Stimulated activated CD8-positive, alpha-beta memory T cell treated with anti-CD3 and anti-CD28 coated beads, Interleukin-7, amount 100 ng/mL, for 48 hours (primary cell): ENCODE results near the gene AAGAB.
"Not testable (repeated sequence)": the region's sequence is repeated elsewhere in the genome, so short reads cannot be mapped to it uniquely, and the experiment has no call there.

Experiments
- DNase-seq, 2 donors: peaks; one replicate each; pipeline ENCODE4 v3.0.0-alpha.2; 2020; ENCODE audit warnings: low read depth in 1 of 2; ENCODE audit errors: extremely low read depth in 1 of 2

The AAGAB gene

GRCh38 chr15:67254238-67255175, at the start of gene AAGAB, which contains the start of gene IQCH:
Gene AAGAB, minus strand, starts transcription at chr15:67254661. Its CDS starts 30 bp downstream, at chr15:67254631.
Gene IQCH, plus strand, starts transcription at chr15:67254786. Its CDS starts 111 bp downstream, at chr15:67254897.
- peak; percentile 95 to 98 for DNase-seq

DNA sequence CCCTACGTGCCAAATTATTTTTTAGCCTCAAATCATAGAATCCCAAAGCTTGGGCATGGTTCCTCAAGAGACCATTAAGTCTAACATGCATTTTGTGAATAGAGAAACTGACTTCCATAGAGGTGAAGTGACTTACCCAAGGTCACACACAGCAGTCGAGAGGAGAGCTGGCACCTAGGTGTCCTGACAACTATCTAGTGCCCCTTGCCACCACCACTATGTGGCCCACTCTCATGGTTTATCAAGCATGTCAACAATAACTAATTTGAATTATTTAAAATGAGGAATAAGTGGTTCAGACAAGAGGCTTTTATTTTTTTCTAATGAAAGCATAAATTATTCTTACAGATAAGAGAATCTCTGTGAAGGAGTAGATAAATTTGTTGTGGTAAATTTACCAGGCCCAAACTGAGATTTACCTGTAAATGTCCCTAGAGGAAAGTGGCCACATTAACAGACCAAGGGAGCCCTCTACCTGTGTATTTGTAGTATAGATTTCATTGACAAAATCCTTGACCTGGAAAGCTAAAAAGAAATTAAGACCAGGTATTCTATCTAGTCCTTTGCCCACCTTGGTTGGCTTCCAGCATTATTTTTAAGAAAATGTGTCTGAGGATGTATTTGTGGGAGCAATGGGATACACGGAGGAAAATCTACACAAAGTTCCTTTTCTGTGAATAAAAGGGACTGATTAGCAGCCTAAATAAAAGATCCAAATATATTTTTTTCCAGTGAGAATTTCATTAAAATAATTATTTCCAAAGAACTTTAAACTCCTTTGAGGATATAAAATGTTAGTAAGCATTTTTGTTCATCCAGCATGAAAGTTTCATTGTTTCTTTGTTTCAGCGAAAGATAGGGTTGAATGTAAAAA, 49.3 kb upstream of the AAGAB start:
- DNase-seq: no peak

- no peak for DNase-seq
These were observed 46.0 kb upstream of the AAGAB start for GRCh38 chr15:67300266-67301025.

GRCh38 chr15:67296684-67297083, 42.2 kb upstream of the AAGAB start:
- DNase-seq: no peak

GRCh38 chr15:67296188-67296587, 41.7 kb upstream of the AAGAB start:
- no peak for DNase-seq

GRCh38 chr15:67290319-67290718, 35.9 kb upstream of the AAGAB start:
- no peak for DNase-seq

DNA sequence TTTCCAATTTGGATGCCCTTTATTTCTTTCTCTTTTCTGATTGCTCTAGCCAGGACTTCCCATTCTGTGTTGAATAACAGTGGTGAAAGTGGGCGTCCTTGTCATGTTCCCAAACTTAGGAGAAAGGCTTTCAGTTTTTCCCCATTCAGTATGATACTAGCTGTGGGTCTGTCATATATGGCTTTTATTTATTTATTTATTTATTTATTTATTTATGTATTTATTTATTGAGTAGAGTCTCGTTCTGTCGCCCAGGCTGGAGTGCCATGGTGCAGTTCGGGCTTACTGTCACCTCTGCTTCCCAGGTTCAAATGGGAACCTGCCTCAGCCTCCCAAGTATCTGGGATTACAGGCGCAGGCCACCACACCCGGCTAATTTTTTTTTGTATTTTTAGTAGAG, 31.9 kb upstream of the AAGAB start:
- not testable (repeated sequence) for DNase-seq

DNA sequence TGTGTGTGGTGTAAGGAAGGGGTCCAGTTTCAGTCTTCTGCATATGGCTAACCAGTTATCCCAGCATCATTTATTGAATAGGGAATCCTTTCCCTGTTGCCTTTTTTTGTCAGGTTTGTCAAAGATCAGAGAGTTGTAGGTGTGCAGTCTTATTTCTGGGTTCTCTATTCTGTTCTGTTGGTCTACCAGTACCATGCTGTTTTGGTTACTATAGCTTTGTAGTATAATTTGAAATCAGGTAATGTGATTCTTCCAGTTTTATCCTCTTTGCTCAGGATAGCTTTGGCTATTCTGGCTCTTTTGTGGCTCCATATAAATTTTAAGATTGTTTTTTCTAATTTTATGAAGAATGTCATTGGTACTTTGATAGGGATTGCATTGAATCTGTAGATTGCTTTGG, 31.2 kb upstream of the AAGAB start:
- DNase-seq: not testable (repeated sequence)

- DNase-seq: no peak
These were observed 27.3 kb upstream of the AAGAB start for GRCh38 chr15:67281714-67282113.

GRCh38 chr15:67280217-67280616, 25.8 kb upstream of the AAGAB start:
- no peak for DNase-seq

DNA sequence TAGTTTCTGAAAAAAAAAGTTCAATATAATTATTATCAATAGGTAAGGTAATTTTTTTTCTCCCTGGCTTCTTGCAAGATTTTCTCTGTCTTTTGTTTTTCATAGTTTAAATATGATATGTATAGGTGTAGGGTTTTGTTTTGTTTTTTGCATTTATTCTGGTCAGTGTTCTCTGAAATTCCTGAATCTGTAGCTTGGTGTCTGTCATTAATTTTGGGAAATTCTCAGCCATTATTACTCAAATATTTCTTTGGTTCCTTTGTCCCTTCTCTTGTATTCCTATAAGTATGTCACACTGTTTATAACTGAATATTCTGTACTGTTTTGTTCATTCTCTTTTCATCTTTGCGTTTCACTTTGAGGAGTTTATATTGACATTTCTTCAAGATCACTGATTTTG, 22.2 kb upstream of the AAGAB start:
- no peak for DNase-seq

GRCh38 chr15:67274236-67274635, 19.8 kb upstream of the AAGAB start:
- DNase-seq: no peak

DNA sequence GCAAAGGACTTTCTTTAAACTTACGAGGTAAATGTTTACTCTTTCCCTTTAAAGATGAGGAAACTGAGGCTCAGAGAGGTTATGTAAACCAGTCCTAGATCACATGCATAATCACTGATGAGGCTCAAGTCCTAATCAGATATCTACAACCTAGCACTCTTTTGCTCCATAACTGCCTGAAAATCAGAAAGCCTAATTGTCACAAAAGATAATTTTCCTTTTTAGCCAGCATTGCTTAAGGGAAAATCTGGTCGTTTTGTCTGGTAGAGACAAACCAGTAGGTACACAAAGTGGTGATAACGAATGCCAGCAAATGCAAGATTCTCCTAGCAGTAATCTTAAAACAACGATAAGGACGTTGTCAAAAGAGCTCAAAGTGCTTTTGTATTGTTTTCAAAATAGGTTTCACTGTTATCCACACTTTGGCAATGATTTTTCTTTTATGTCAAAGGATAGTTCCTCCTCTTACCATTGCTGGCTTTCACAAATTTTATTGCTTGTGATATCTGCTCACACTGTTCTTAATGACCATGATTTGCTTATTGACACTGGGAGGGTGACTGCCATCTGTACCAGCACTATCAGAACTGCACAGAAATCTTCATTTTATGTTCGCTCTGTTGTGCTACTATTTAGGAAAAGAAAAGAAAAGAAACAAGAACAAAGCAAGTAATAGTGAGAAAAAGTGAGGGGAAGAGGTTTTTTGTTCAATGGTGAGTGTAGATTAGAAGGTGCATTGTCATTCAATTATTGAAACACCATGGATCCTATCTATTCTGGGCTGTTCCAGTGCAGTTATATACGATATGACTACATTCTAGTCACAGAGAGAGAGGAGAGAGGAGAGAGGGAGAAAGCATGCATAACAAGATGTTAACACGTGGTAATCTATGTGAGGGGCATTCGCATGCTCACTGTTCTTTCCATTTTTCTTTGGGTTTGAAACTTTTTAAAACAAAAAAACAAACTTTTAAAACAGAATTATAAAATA, 13.8 kb upstream of the AAGAB start:
- no peak for DNase-seq

DNA sequence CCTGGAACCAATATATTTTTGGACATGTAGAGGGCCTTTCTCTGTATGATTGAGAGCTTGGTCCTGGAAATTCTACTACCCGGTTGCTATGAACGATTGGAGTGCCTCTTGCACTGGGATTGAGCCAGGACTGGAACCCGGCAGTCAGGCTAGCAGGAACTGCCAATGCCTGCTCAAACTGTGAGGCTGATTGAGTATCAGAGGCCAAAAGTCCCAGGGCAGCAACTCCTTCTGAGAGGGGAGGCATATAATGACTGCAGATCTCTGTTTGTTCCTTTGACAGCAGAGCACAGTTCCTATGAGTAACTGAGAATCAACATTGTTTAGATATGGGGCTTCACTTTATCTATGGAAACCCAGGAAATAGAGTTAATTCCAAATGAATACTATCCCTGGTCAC, 13.0 kb upstream of the AAGAB start:
- no peak for DNase-seq

GRCh38 chr15:67266870-67267269, 12.4 kb upstream of the AAGAB start:
- DNase-seq: no peak

DNA sequence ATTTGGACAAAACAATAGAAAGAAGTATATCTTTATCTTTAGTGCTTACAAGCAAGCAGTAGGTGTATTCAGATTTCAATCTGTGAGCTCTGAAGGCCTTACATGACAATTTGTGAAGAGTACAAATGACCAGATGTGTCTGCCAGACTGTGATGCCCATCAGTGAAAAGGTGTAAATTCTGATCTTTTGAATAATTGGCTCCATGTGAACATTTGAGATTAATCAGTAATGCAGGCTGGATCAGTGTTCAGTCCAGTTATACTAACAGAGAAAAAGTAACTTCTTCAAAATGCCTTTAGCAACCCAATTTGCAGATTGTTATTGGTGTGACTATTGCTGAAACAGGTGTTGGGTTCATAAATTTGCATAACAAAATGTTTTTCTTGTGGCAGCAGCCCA, 5.3 kb upstream of the AAGAB start:
- no peak for DNase-seq

- no peak for DNase-seq
These were observed 4.9 kb upstream of the AAGAB start for GRCh38 chr15:67259379-67259778.

- not testable (repeated sequence) for DNase-seq
These were observed 4.0 kb upstream of the AAGAB start for GRCh38 chr15:67258412-67258811.

DNA sequence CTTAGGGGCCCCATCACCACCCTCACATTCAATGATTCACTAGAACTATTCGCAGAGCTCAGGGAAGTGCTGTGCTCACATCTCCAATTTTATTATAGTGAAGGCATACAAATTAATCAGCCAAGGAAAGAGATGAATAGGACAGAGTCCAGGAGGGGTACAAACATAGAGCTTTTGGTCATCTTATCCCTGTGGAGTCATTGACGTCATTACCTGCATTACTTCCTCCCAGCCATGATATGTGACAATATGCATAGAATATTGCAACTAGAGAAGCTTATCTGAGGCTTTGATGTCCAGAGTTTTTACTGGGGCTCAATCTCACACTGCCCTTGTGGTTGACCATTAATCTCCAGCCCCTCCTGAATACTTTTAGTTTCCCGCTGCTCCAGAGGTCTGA, 1.6 kb upstream of the AAGAB start:
- no peak for DNase-seq
